ENCODE data around the gene CCDC6. TPM values are rescaled to one million over a fixed set of nuclear protein-coding genes. Genes with fewer than 3 reads are reported as not detected.

The CCDC6 gene
- total RNA-seq, 1 experiment from 2014 or later: 58.4 TPM

GRCh38 chr10:59773088-59773487, 133.3 kb downstream of the CCDC6 start:
- no peak overlapping the region for H2BK12ac ChIP-seq (ENCODE audit: insufficient read length, low read depth, low read length)
- H4K91ac ChIP-seq (ENCODE audit: insufficient read length, low read depth, low read length): no peak overlapping the region
- no peak for DNase-seq
- H3K4me2 ChIP-seq (ENCODE audit: insufficient read depth, insufficient read length, low read length): no peak overlapping the region
- no peaks in the 10 kb centered on the region for H3K79me2 ChIP-seq (ENCODE audit: insufficient read depth, low read length)
- H3K9me3 Mint-ChIP-seq: peaks cover 59 to 69% of the 10 kb centered on the region in 2 experiments
- H3K23ac ChIP-seq (ENCODE audit: insufficient read length, low read depth, low read length): no peak overlapping the region
- no peak overlapping the region for H4K5ac ChIP-seq (ENCODE audit: insufficient read length, low read depth, low read length)
- H3K4ac ChIP-seq (ENCODE audit: low read depth, low read length): no peak overlapping the region
- no peak overlapping the region for H3K18ac ChIP-seq (ENCODE audit: insufficient read length, low read depth, low read length)
- H2BK5ac ChIP-seq (ENCODE audit: insufficient read length, low read length): no peak overlapping the region
- H4K8ac ChIP-seq (replicated peaks; ENCODE audit: insufficient read length, low read depth, low read length): no peak overlapping the region
- no peak overlapping the region for H3K14ac ChIP-seq (ENCODE audit: insufficient read depth, low read length)
- no peak overlapping the region for H2BK20ac ChIP-seq (ENCODE audit: low read depth, low read length, poor library complexity, severe bottlenecking)
- no peaks in the 10 kb centered on the region; the same call in 1 of the 2 replicates for H3K27me3 Mint-ChIP-seq (ENCODE audit: low read depth)
- no peak overlapping the region for H3T11ph ChIP-seq (ENCODE audit: low read length)
- no peak overlapping the region for H2AK5ac ChIP-seq (ENCODE audit: insufficient read length, low read length)
- no peaks in the 10 kb centered on the region for H3K4me1 ChIP-seq (ENCODE audit: insufficient read depth, low read length)
- TF ChIP-seq CTCF (conservative IDR thresholded peaks at IDR 0.05): no peak
- no peak overlapping the region for H3K27ac Mint-ChIP-seq
- no peaks in the 10 kb centered on the region for H3K9me3 ChIP-seq (ENCODE audit: control insufficient read depth, low read depth, low read length)
- H3K36me3 Mint-ChIP-seq (ENCODE audit: insufficient read depth in 1 of 3, low read depth in 3 of 3): peaks cover 36 to 69% (median 43%) of the 10 kb centered on the region in 3 experiments
- H4K20me1 ChIP-seq (ENCODE audit: control insufficient read depth, insufficient read depth, insufficient read length): no peaks in the 10 kb centered on the region
- H3K9ac ChIP-seq (ENCODE audit: extremely low read depth, insufficient read length, low read length): no peak overlapping the region
- no peaks in the 10 kb centered on the region for H3K4me1 Mint-ChIP-seq
- H3K27ac ChIP-seq (ENCODE audit: insufficient read length, low read depth, low read length): no peak overlapping the region
- no peak overlapping the region for H3K4me3 Mint-ChIP-seq
- H3K56ac ChIP-seq (ENCODE audit: insufficient read length, low read depth, low read length): no peak overlapping the region
- no peaks in the 10 kb centered on the region for H3K27me3 ChIP-seq (ENCODE audit: insufficient read depth, low read length)
- no peak overlapping the region for H2BK15ac ChIP-seq (ENCODE audit: low read depth, low read length)
- H2AFZ ChIP-seq (ENCODE audit: low read length): no peak overlapping the region
- H2BK120ac ChIP-seq (ENCODE audit: low read depth, low read length, poor library complexity, severe bottlenecking): no peak overlapping the region
- no peaks in the 10 kb centered on the region for H3K79me1 ChIP-seq (ENCODE audit: insufficient read depth, low read depth, low read length, poor library complexity, severe bottlenecking)
- H3K23me2 ChIP-seq (ENCODE audit: insufficient read length, low read depth, low read length, poor library complexity, severe bottlenecking): no peaks in the 10 kb centered on the region
- WGBS (ENCODE audit: extremely low coverage, insufficient read length, low lambda C conversion rate): no CpG with 5 or more reads among the region's 2 CpGs
